SK-N-SH (cell line): ENCODE measurements around the gene ZDHHC11.

Experiments used
- ELF1 ChIP-seq: IDR thresholded peaks from 2 replicates; pipeline ENCODE4 v1.4.0; 2012
- EP300 ChIP-seq, 2 experiments: IDR thresholded peaks; 2 replicates each; pipeline versions ENCODE4 v1.4.0 to v1.6.1; 2012; ENCODE audit warnings: borderline replicate concordance in 1 of 2, low read depth in 1 of 2, low read length in 1 of 2
- GABPA ChIP-seq: IDR thresholded peaks from 2 replicates; pipeline ENCODE4 v1.4.0; 2012; ENCODE audit warnings: low read depth, mild to moderate bottlenecking
- RCOR1 ChIP-seq: fragments of 150-350 bp; IDR thresholded peaks from 2 replicates; pipeline ENCODE4 v1.6.1; 2017; ENCODE audit warnings: antibody characterized with exemption, low read length
- RFX5 ChIP-seq: IDR thresholded peaks from 2 replicates; pipeline ENCODE4 v1.6.1; 2012; ENCODE audit warnings: mild to moderate bottlenecking, improper control_type of control experiment, low read length
- TAF1 ChIP-seq: IDR thresholded peaks from 2 replicates; pipeline ENCODE4 v1.6.1; 2012; ENCODE audit warnings: low read depth, mild to moderate bottlenecking, low read length, moderate library complexity, borderline replicate concordance
- TF ChIP-seq, protein P1 (sequence below): fragments of 200-600 bp; sonication (generic); IDR thresholded peaks from 2 replicates; pipeline ENCODE4 v1.6.1; 2017; ENCODE audit warnings: antibody characterized with exemption, mild to moderate bottlenecking, moderate library complexity
- TF ChIP-seq, protein P2 (sequence below): IDR thresholded peaks from 2 replicates; pipeline ENCODE4 v1.4.0; 2012; ENCODE audit warnings: low read depth
- TF ChIP-seq, protein P3 (sequence below): fragments of 150-350 bp; IDR thresholded peaks from 2 replicates; pipeline ENCODE4 v1.6.1; 2017; ENCODE audit warnings: antibody characterized with exemption, low read length, low read depth, borderline replicate concordance

DNA sequence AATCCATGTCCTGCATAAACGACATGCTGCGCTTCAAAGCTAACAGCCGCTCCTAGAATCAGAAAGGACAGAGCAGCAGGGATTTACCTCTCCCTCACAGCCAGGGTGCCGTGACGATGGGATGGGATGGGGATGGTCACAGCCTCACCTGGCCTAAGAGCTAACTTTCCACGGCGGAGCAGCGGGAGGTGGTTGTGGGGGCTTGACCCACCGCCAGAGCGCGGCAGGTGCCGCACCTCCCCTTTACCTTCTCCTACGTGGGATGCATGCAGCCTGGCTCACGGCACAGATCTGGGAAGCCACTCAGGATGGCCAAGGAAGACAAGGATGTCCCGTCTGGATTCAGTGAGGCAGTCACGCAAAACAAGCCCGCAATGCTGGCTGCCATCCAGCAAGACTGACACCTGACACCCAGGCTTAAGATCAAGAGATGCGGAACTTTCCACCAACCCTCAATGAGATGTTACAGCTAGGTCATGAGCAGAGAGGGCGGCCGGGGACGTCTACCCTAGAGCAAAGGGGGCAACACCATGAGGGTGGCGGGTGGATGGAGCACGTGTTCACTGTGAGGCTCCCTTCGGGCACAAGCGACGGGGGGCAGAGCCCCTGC lies 36.0 kb upstream of the ZDHHC11 start:
- TF ChIP-seq, protein P1, sequence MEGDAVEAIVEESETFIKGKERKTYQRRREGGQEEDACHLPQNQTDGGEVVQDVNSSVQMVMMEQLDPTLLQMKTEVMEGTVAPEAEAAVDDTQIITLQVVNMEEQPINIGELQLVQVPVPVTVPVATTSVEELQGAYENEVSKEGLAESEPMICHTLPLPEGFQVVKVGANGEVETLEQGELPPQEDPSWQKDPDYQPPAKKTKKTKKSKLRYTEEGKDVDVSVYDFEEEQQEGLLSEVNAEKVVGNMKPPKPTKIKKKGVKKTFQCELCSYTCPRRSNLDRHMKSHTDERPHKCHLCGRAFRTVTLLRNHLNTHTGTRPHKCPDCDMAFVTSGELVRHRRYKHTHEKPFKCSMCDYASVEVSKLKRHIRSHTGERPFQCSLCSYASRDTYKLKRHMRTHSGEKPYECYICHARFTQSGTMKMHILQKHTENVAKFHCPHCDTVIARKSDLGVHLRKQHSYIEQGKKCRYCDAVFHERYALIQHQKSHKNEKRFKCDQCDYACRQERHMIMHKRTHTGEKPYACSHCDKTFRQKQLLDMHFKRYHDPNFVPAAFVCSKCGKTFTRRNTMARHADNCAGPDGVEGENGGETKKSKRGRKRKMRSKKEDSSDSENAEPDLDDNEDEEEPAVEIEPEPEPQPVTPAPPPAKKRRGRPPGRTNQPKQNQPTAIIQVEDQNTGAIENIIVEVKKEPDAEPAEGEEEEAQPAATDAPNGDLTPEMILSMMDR = no peak
- TF ChIP-seq GABPA (no peak), EP300 (IDR thresholded peaks at IDR 0.05; ENCODE audit: borderline replicate concordance in 1 of 2, low read depth in 1 of 2, low read length in 1 of 2) (no peak), ELF1 (no peak), RCOR1 (no peak), TAF1 (no peak), RFX5 (no peak)
- TF ChIP-seq, protein P2, sequence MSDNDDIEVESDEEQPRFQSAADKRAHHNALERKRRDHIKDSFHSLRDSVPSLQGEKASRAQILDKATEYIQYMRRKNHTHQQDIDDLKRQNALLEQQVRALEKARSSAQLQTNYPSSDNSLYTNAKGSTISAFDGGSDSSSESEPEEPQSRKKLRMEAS = no peak
- TF ChIP-seq, protein P3, sequence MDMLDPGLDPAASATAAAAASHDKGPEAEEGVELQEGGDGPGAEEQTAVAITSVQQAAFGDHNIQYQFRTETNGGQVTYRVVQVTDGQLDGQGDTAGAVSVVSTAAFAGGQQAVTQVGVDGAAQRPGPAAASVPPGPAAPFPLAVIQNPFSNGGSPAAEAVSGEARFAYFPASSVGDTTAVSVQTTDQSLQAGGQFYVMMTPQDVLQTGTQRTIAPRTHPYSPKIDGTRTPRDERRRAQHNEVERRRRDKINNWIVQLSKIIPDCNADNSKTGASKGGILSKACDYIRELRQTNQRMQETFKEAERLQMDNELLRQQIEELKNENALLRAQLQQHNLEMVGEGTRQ = no peak
